Smooth muscle cell of the brain vasculature (primary cell): ENCODE measurements around the gene DEPP1.

Experiments
- DNase-seq: peaks from one replicate; pipeline ENCODE4 v3.0.0-alpha.2; 2012; ENCODE audit warnings: low read depth, low spot score

The DEPP1 gene

GRCh38 chr10:44993922-44994751, 15.5 kb upstream of the DEPP1 start:
- DNase-seq: no peak

GRCh38 chr10:44993226-44993921, 14.8 kb upstream of the DEPP1 start:
- DNase-seq: no peak

DNA sequence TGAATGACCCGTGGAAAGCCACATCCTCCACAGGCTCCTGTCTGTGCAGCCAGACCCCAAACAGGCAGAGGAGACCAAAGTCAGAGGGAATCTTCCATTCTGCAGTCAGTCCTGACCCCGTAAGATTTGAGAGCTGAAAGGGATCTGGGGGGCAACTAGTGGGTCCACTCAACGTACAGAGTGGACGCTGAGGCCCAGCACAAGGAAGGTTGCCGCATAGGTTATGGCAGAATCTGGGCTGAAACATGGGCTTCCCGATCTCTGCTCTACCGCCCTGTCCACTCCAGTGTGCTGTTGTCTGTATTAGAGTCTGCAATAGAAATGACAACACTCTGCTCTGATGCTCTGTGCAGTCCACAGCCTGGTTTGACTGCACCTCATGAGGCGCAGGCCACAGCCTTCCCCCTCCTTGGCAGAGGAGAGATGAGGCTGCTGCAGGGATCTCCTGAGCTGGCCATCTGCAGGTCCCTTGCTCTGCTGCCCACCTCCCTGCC, 14.2 kb upstream of the DEPP1 start:
- no peak for DNase-seq

GRCh38 chr10:44992070-44992731, 13.6 kb upstream of the DEPP1 start:
- no peak for DNase-seq

DNA sequence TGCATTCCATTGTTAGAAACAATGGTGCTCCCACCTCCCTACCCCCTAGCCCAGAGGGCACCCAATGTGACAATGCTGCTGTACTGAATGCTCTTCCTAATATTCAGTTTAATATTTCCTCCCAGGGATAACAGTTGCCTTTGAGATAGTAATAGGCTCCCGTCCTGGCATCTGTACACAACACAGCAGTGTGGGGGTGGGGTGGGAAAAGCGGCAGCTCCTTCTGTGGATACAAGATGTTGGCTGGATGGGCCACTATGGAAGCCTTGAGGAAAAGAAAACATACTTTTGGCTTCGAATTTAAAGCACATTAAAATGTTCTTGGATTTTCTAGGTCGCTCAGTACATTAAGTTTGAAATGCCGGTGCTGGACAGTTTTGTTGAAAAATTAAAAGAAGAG, 13.0 kb upstream of the DEPP1 start:
- DNase-seq: no peak

DNA sequence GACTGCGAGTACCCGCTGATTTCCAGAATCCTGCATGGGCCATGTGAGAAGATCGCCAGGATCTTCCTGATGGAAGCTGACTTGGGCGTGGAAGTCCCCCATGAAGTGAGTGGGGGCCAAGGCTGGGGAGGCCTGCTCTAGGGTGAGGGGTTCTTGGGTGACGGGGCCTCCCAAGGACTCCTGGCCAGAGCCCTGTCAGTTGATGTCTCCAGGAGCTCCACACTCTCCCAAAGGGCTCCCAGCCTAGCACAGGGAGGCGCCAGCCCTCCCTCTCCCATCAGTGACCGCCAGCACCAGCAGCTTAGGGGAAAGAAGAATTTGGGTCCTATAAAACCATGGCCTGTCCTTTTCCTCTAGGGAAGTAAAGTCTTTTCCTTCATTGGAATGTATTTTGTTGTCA, 12.4 kb upstream of the DEPP1 start:
- no peak for DNase-seq

DNA sequence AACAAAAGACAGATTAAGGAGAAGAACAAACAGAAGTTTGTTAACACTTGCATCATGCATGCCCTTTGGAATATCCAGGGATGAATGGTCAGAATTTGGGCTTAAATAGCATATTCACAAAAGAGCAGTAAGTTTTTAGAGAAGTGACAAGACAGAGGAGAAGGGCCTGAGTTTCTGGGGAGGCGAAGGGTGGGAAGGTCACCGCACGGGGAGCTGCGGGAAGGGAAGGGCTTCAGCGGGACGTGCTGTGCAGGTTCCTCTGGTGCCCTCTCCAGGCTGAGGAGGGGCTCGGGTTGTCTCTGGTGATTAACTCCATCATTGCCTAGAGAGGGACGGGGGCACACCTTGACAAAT, 11.7 kb upstream of the DEPP1 start:
- no peak for DNase-seq

DNA sequence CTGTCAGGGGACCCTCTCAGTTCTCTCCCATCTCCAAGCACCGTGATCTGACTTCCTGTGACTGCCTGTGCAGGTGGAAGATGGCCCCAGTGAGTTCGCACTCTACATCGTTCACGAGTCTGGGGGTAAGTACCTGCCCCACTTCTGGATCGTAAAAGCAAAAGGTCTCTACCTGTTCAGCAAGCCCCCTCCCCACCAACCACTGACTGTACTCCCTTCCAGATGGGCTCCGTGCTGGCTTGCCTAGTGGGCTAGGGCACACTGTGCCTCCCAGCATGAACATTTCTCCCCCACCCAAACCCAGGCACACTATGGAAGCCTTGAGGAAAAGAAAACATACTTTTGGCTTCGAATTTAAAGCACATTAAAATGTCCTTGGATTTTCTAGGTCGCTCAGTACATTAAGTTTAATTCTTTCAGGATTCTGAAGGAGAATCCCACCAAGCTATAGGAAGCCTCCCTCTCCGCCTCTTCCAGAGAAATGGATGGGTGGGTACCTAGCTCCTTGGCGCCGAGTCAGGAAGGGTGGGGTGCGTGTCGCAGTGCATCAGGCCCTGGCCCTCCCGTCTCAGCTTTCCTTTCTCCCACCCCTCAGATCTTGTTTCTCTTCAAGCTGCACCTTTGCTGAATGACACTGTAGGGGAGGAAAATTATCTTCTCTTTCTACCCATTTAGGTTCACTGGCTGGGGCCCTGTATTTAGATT, 11.1 kb upstream of the DEPP1 start:
- no peak for DNase-seq

- no peak for DNase-seq
These were observed 10.5 kb upstream of the DEPP1 start for GRCh38 chr10:44988957-44989585.

DNA sequence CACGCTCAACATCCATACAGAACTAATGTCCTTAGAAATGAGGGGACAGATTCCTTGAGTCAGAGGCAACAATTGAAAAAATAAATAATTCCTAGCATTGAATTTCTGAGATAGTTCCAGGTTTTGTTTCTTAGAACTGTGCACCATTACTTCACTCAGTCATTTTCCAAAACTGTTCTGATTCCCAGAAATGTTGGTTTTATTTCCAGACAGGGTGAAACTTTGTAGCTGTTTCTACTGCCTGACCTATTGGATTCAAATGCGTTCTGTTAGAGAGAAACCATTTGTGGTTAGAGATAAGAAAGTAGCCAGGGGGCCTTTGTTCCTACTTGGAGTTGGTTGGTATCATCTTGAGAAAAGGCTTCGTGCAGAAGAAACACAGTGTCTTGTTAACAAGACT, 8.1 kb upstream of the DEPP1 start:
- no peak for DNase-seq

GRCh38 chr10:44986179-44986578, 7.6 kb upstream of the DEPP1 start:
- no peak for DNase-seq

DNA sequence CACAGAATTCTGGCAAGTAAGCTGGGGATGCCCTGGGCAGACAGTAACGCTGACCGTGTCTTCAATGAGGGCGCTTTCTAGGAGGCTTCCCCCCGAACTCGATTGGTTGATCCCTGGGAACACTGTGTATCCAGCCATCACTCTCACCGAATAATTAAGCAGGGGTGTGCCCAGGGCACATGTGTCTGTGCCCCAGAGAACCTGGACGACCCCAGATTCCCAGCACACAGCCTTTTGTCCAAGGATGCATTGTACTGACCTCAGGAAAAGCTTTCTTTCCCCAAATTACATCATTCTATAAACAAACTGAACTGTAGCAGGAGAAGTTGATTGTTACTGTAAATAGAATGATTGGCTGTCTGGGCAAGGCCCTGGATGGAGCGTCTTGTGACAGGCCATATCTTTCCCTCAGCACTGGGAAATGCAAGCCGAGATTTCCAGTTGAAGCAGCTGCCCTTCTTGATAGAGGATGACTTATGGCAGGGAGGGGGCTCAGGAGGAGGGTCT, 6.6 kb upstream of the DEPP1 start:
- no peak for DNase-seq

DNA sequence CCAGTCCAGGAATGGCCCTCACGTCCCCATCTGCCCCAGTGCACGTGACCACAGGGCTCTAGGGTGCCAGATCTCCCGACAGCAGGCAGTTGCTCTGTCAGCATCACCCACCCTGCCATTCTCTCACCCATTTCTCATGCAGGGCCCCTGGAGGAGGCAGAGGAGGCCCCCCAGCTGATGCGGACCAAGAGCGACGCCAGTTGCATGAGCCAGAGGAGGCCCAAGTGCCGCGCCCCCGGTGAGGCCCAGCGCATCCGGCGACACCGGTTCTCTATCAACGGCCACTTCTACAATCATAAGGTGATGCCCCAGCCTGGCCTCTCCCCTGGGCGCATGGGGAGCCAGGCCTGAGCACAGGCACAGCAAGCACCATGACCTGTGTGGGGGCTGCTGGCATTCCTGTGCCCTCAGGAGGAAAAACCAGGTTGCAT, 6.1 kb upstream of the DEPP1 start:
- DNase-seq: no peak

- no peak for DNase-seq
These were observed 5.3 kb upstream of the DEPP1 start for GRCh38 chr10:44983895-44984278.

GRCh38 chr10:44983066-44983894, 4.7 kb upstream of the DEPP1 start:
- no peak for DNase-seq

GRCh38 chr10:44982496-44982895, 3.9 kb upstream of the DEPP1 start:
- no peak for DNase-seq

GRCh38 chr10:44982114-44982460, 3.5 kb upstream of the DEPP1 start:
- DNase-seq: no peak

DNA sequence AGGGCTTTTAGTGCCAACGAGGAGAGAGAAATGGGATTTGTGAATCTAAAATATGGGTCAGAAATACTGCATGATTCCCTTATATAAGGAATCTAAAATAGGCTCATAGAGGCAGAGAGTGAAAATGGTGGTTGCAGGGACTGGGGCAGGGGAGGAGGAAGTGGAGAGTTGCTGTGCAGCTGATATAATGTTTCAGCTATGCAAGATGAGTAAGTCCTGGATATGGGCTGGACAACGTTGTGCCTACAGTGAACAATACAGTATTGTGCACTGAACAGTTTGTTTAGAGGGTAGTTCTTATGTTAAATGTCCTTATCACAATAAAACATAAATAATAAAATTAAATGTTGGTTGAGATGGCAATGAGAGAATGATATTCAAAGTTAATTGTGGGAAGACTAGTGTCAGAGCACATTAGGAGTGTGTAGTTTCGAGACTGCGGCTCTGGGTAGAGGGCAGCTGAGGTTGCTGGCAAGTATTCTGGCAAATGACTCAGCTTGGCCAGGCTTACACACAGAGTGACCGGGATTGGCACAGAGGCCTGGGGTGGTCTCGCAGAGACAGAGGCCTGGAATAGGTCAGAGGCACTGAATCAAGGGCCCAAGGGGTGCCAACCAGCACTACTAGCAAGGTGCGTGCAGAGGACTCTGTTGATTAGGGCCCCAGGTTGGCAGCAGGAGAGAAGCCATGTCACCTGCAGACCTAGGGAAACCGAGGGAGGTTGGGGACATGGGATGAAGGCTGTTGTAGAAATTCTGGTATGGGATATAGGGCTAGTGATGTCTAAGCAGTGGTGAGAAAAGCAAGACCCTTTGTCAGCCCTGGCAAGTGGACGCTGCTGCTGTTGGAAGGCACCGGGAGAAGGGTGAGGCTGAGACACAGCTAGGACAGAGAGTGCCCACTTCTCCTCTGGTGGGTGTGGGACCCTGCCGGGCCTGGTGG, 2.8 kb upstream of the DEPP1 start:
- DNase-seq: no peak
